Urinary bladder (tissue), 4 donors: ENCODE data around the gene ODR4. TPM values are rescaled to one million over a fixed set of nuclear protein-coding genes. Genes with fewer than 3 reads are reported as not detected.
"Not testable (repeated sequence)": the region's sequence is repeated elsewhere in the genome, so short reads cannot be mapped to it uniquely, and the experiment has no call there.

Source experiments
- DNase-seq: peaks from one replicate; pipeline ENCODE4 v3.0.0-alpha.2; 2015; ENCODE audit errors: extremely low spot score
- H3K27ac ChIP-seq: one replicate; pipeline ENCODE4 v1.5.1; 2013; ENCODE audit warnings: low read depth, mild to moderate bottlenecking, moderate library complexity
- H3K36me3 ChIP-seq: one replicate; pipeline ENCODE4 v1.6.1; 2013; ENCODE audit warnings: mild to moderate bottlenecking, moderate library complexity; ENCODE audit not compliant: insufficient read depth
- H3K4me1 ChIP-seq: one replicate; pipeline ENCODE4 v1.6.1; 2013; ENCODE audit warnings: mild to moderate bottlenecking, moderate library complexity; ENCODE audit not compliant: insufficient read depth
- H3K4me3 ChIP-seq: one replicate; pipeline ENCODE4 v1.5.1; 2013; ENCODE audit warnings: low read depth, low read length
- WGBS: extraction: QIAGEN DNeasy Blood & Tissue Kit; methylation state at CpG from one replicate; pipeline ENCODE4 v1.1.7; 2013; 5-methylcytosine and 5-hydroxymethylcytosine counted together
- polyA plus RNA-seq: library from polyadenylated mRNA; stranded (reverse); fragments of 200-250 nt; gene quantifications from one replicate; pipeline ENCODE4 v1.2.3, GENCODE V29; 2013
- total RNA-seq: library from RNA; depleted of rRNA; stranded (reverse); fragments of >200 nt; gene quantifications from one replicate; pipeline ENCODE4 v1.2.3, GENCODE V29; 2014
- donor health status: healthy with polysubstance abuse.
- donor health status: healthy.

The ODR4 gene
- total RNA-seq (57.1 TPM), polyA plus RNA-seq (11.1 TPM)

- DNase-seq, result peak; percentile 99
- no peaks in the 10 kb centered on the region for H3K36me3 ChIP-seq
- H3K4me3 ChIP-seq, result peak within 1 kb of the TSS; percentile 67
- H3K27ac ChIP-seq, result peak within 1 kb of the TSS; percentile 97
- under 1% methylated on average over 60 of the region's 60 CpGs for WGBS
- no peaks in the 10 kb centered on the region for H3K4me1 ChIP-seq
These were observed at the start of gene ODR4, which contains the start of gene TPR for GRCh38 chr1:186375152-186375928. Gene ODR4, plus strand, starts transcription at chr1:186375838. Its CDS starts 3,948 bp downstream, at chr1:186379786. Gene TPR, minus strand, starts transcription at chr1:186375253. Its CDS starts 225 bp downstream, at chr1:186375028.

GRCh38 chr1:186326009-186326408, 49.6 kb upstream of the ODR4 start:
- H3K4me1 ChIP-seq, result no peaks in the 10 kb centered on the region
- WGBS, result 86% methylated on average over 1 of the region's 1 CpG
- H3K36me3 ChIP-seq, result peaks cover 3% of the 10 kb centered on the region
- DNase-seq, result no peak
- H3K27ac ChIP-seq, result no peak overlapping the region
- no peak overlapping the region for H3K4me3 ChIP-seq

- Histone ChIP-seq H3K4me1 (no peaks in the 10 kb centered on the region), H3K4me3 (no peak overlapping the region), H3K27ac (no peak overlapping the region), H3K36me3 (peaks cover 5% of the 10 kb centered on the region)
- WGBS, result 92% methylated on average over 1 of the region's 1 CpG
- DNase-seq, result no peak
These were observed 48.3 kb upstream of the ODR4 start for GRCh38 chr1:186327331-186327730.

GRCh38 chr1:186330758-186331157, 44.9 kb upstream of the ODR4 start:
- peaks cover 7% of the 10 kb centered on the region for H3K36me3 ChIP-seq
- H3K27ac ChIP-seq, result no peak overlapping the region
- 100% methylated on average over 1 of the region's 1 CpG for WGBS

GRCh38 chr1:186337554-186337953, 38.1 kb upstream of the ODR4 start:
- Histone ChIP-seq H3K4me3 (no peak overlapping the region), H3K4me1 (no peaks in the 10 kb centered on the region), H3K27ac (no peak overlapping the region), H3K36me3 (peaks cover 12% of the 10 kb centered on the region)
- 94% methylated on average over 2 of the region's 2 CpGs for WGBS
- DNase-seq, result no peak

More at GRCh38 chr1:186330758-186331157, 44.9 kb upstream of the ODR4 start:
- Histone ChIP-seq H3K4me1 (no peaks in the 10 kb centered on the region), H3K4me3 (no peak overlapping the region)
- no peak for DNase-seq

- Histone ChIP-seq H3K4me3 (no peak overlapping the region), H3K4me1 (no peaks in the 10 kb centered on the region), H3K27ac (no peak overlapping the region), H3K36me3 (peaks cover 11% of the 10 kb centered on the region)
- 91% methylated on average over 5 of the region's 5 CpGs for WGBS
- DNase-seq, result no peak
These were observed 34.9 kb upstream of the ODR4 start for GRCh38 chr1:186340772-186341171.

- peaks cover 10% of the 10 kb centered on the region for H3K36me3 ChIP-seq
- WGBS, result 83% methylated on average over 8 of the region's 8 CpGs
- DNase-seq, H3K4me1 ChIP-seq, H3K4me3 ChIP-seq, H3K27ac ChIP-seq: not testable (repeated sequence)
These were observed 27.6 kb upstream of the ODR4 start for GRCh38 chr1:186347837-186348691.

- Histone ChIP-seq H3K36me3 (no peaks in the 10 kb centered on the region), H3K4me1 (no peaks in the 10 kb centered on the region), H3K27ac (peak overlapping the region; percentile 76), H3K4me3 (peak overlapping the region; percentile 67)
- DNase-seq, result peak; percentile 29
- under 1% methylated on average over 37 of the region's 37 CpGs for WGBS
These were observed 1.1 kb upstream of the ODR4 start for GRCh38 chr1:186374303-186375151.

- WGBS, result under 1% methylated on average over 12 of the region's 12 CpGs
- no peak for DNase-seq
- Histone ChIP-seq H3K36me3 (no peaks in the 10 kb centered on the region), H3K4me1 (no peaks in the 10 kb centered on the region), H3K27ac (peak overlapping the region; percentile 97), H3K4me3 (peak overlapping the region; percentile 67)
These were observed 286 bp downstream of the ODR4 start for GRCh38 chr1:186375929-186376319.

GRCh38 chr1:186386725-186387383, 11.2 kb downstream of the ODR4 start:
- 93% methylated on average over 3 of the region's 3 CpGs for WGBS
- H3K4me3 ChIP-seq, result no peak overlapping the region
- H3K36me3 ChIP-seq, result peaks cover 3% of the 10 kb centered on the region
- DNase-seq, result no peak
- no peak overlapping the region for H3K27ac ChIP-seq
- no peaks in the 10 kb centered on the region for H3K4me1 ChIP-seq

GRCh38 chr1:186390925-186391324, 15.3 kb downstream of the ODR4 start:
- Histone ChIP-seq H3K4me3 (no peak overlapping the region), H3K27ac (no peak overlapping the region), H3K36me3 (peaks cover 6% of the 10 kb centered on the region), H3K4me1 (no peaks in the 10 kb centered on the region)
- 98% methylated on average over 1 of the region's 1 CpG for WGBS
- DNase-seq, result no peak

GRCh38 chr1:186391841-186392240, 16.2 kb downstream of the ODR4 start:
- Histone ChIP-seq H3K36me3 (peaks cover 6% of the 10 kb centered on the region), H3K27ac (no peak overlapping the region), H3K4me3 (no peak overlapping the region), H3K4me1 (no peaks in the 10 kb centered on the region)
- DNase-seq, result no peak
- WGBS, result 88% methylated on average over 4 of the region's 4 CpGs

- H3K4me3 ChIP-seq, H3K4me1 ChIP-seq, H3K36me3 ChIP-seq, H3K27ac ChIP-seq, DNase-seq: not testable (repeated sequence)
- WGBS, result 86% methylated on average over 6 of the region's 6 CpGs
These were observed 17.1 kb downstream of the ODR4 start for GRCh38 chr1:186392711-186393110.
